ENCODE measurements around the gene FCHO2.

FCHO2 gene

GRCh38 chr5:73116506-73116905 lies 160.7 kb downstream of the FCHO2 start:
- no peaks in the 10 kb centered on the region for H3K36me3 ChIP-seq (ENCODE audit: control insufficient read depth, low read length)
- H3K4me3 ChIP-seq (ENCODE audit: low read length), result no peak overlapping the region
- no peak overlapping the region for H3K4me2 ChIP-seq (ENCODE audit: low read length)
- H3K9me3 ChIP-seq (ENCODE audit: control insufficient read depth, insufficient read depth, low read length), result no peaks in the 10 kb centered on the region
- no peaks in the 10 kb centered on the region for H3K79me2 ChIP-seq (ENCODE audit: control insufficient read depth, low read length)
- no peak for TF ChIP-seq EZH2phosphoT487 (IDR thresholded peaks at IDR 0.05; ENCODE audit: borderline replicate concordance, low read length)
- TF ChIP-seq CTCF (IDR thresholded peaks at IDR 0.05; ENCODE audit: low read depth, low read length, poor library complexity, severe bottlenecking), result no peak
- no peaks in the 10 kb centered on the region for H3K9me2 ChIP-seq (replicated peaks; ENCODE audit: control insufficient read depth, low read length)
- H3K27ac ChIP-seq (ENCODE audit: low read depth, low read length), result no peak overlapping the region
- H3F3A ChIP-seq (ENCODE audit: control insufficient read depth, insufficient read depth), result no peaks in the 10 kb centered on the region
- no peaks in the 10 kb centered on the region for H4K20me1 ChIP-seq (ENCODE audit: control insufficient read depth, insufficient read depth, low read depth, low read length)
- H3K4me1 ChIP-seq (ENCODE audit: control insufficient read depth, low read length), result 0 out of 2 replicates have a peak, but pooled peaks cover 6% of the 10 kb centered on the region
- H3K27me3 ChIP-seq (ENCODE audit: control insufficient read depth, low read length), result peaks cover 9% of the 10 kb centered on the region; the same call in 1 of the 2 replicates

- H3K36me3 ChIP-seq (ENCODE audit: control insufficient read depth, low read length), result no peaks in the 10 kb centered on the region
- H3K27ac ChIP-seq (ENCODE audit: low read depth, low read length), result no peak overlapping the region
- no peaks in the 10 kb centered on the region for H3F3A ChIP-seq (ENCODE audit: control insufficient read depth, insufficient read depth)
- H3K4me2 ChIP-seq (ENCODE audit: low read length), result no peak overlapping the region
- H3K4me3 ChIP-seq (ENCODE audit: low read length), result no peak overlapping the region
- H3K4me1 ChIP-seq (ENCODE audit: control insufficient read depth, low read length), result peaks cover 6% of the 10 kb centered on the region; the same call in 1 of the 2 replicates
- no peaks in the 10 kb centered on the region for H3K9me2 ChIP-seq (replicated peaks; ENCODE audit: control insufficient read depth, low read length)
- TF ChIP-seq CTCF (IDR thresholded peaks at IDR 0.05; ENCODE audit: low read depth, low read length, poor library complexity, severe bottlenecking) (no peak), EZH2phosphoT487 (IDR thresholded peaks at IDR 0.05; ENCODE audit: borderline replicate concordance, low read length) (no peak)
- H4K20me1 ChIP-seq (ENCODE audit: control insufficient read depth, insufficient read depth, low read depth, low read length), result no peaks in the 10 kb centered on the region
- no peaks in the 10 kb centered on the region for H3K9me3 ChIP-seq (ENCODE audit: control insufficient read depth, insufficient read depth, low read length)
- H3K79me2 ChIP-seq (ENCODE audit: control insufficient read depth, low read length), result no peaks in the 10 kb centered on the region
- peaks cover 9% of the 10 kb centered on the region; the same call in 1 of the 2 replicates for H3K27me3 ChIP-seq (ENCODE audit: control insufficient read depth, low read length)
Measured at GRCh38 chr5:73117088-73117740, 161.4 kb downstream of the FCHO2 start.

GRCh38 chr5:73118391-73118973 lies 162.6 kb downstream of the FCHO2 start:
- no peaks in the 10 kb centered on the region for H3F3A ChIP-seq (ENCODE audit: control insufficient read depth, insufficient read depth)
- no peaks in the 10 kb centered on the region for H4K20me1 ChIP-seq (ENCODE audit: control insufficient read depth, insufficient read depth, low read depth, low read length)
- H3K79me2 ChIP-seq (ENCODE audit: control insufficient read depth, low read length), result no peaks in the 10 kb centered on the region
- TF ChIP-seq CTCF (IDR thresholded peaks at IDR 0.05; ENCODE audit: low read depth, low read length, poor library complexity, severe bottlenecking) (no peak), EZH2phosphoT487 (IDR thresholded peaks at IDR 0.05; ENCODE audit: borderline replicate concordance, low read length) (no peak)
- H3K9me3 ChIP-seq (ENCODE audit: control insufficient read depth, insufficient read depth, low read length), result no peaks in the 10 kb centered on the region
- H3K27me3 ChIP-seq (ENCODE audit: control insufficient read depth, low read length), result peaks cover 9% of the 10 kb centered on the region; the same call in 1 of the 2 replicates
- H3K4me3 ChIP-seq (ENCODE audit: low read length), result no peak overlapping the region
- H3K36me3 ChIP-seq (ENCODE audit: control insufficient read depth, low read length), result no peaks in the 10 kb centered on the region
- no peak overlapping the region for H3K4me2 ChIP-seq (ENCODE audit: low read length)
- peaks cover 19% of the 10 kb centered on the region for H3K4me1 ChIP-seq (ENCODE audit: control insufficient read depth, low read length)
- H3K27ac ChIP-seq (ENCODE audit: low read depth, low read length), result no peak overlapping the region
- no peaks in the 10 kb centered on the region for H3K9me2 ChIP-seq (replicated peaks; ENCODE audit: control insufficient read depth, low read length)

All from DOHH2 (cell line).